H9 (cell line): ENCODE results near the gene OR52K1. TPM values are rescaled to one million over a fixed set of nuclear protein-coding genes. Genes with fewer than 3 reads are reported as not detected.

Source experiments
- DNase-seq: peaks from one replicate; pipeline ENCODE4 v3.0.0-alpha.2; 2017
- H2AFZ ChIP-seq: one replicate; pipeline ENCODE4 v1.6.1; 2013; ENCODE audit warnings: mild to moderate bottlenecking, low read length, control low read depth, moderate library complexity
- H2AK5ac ChIP-seq: 2 replicates; pipeline ENCODE4 v1.6.1; 2013; ENCODE audit warnings: low read length, control low read depth, mixed read lengths; ENCODE audit not compliant: insufficient read length
- H2BK120ac ChIP-seq: one replicate; pipeline ENCODE4 v1.6.1; 2013; ENCODE audit warnings: low read depth, mild to moderate bottlenecking, low read length, control low read depth, inconsistent platforms; ENCODE audit not compliant: poor library complexity, severe bottlenecking
- H2BK12ac ChIP-seq: 2 replicates; pipeline ENCODE4 v1.6.1; 2013; ENCODE audit warnings: low read length, control low read depth, mixed read lengths, low read depth; ENCODE audit not compliant: insufficient read length
- H2BK15ac ChIP-seq: 2 replicates; pipeline ENCODE4 v1.6.1; 2013; ENCODE audit warnings: low read depth, low read length, control low read depth
- H2BK20ac ChIP-seq: one replicate; pipeline ENCODE4 v1.6.1; 2013; ENCODE audit warnings: low read depth, mild to moderate bottlenecking, low read length, control low read depth, inconsistent platforms; ENCODE audit not compliant: poor library complexity, severe bottlenecking
- H2BK5ac ChIP-seq: 2 replicates; pipeline ENCODE4 v1.6.1; 2013; ENCODE audit warnings: low read length, control low read depth, mixed read lengths; ENCODE audit not compliant: insufficient read length
- H3K14ac ChIP-seq: 2 replicates; pipeline ENCODE4 v1.6.1; 2013; ENCODE audit warnings: low read length, control low read depth; ENCODE audit not compliant: insufficient read depth
- H3K18ac ChIP-seq: 2 replicates; pipeline ENCODE4 v1.6.1; 2013; ENCODE audit warnings: low read depth, mild to moderate bottlenecking, mixed read lengths, low read length, control low read depth; ENCODE audit not compliant: insufficient read length
- H3K23ac ChIP-seq: 2 replicates; pipeline ENCODE4 v1.6.1; 2013; ENCODE audit warnings: low read length, control low read depth, mixed read lengths, low read depth; ENCODE audit not compliant: insufficient read length
- H3K23me2 ChIP-seq: 2 replicates; pipeline ENCODE4 v1.6.1; 2013; ENCODE audit warnings: low read depth, mild to moderate bottlenecking, mixed read lengths, low read length, control low read depth; ENCODE audit not compliant: insufficient read length, poor library complexity, severe bottlenecking
- H3K27ac ChIP-seq: 2 replicates; pipeline ENCODE4 v1.5.1; 2013; ENCODE audit warnings: low read length, control low read depth, mixed read lengths, low read depth; ENCODE audit not compliant: insufficient read length
- H3K27me3 ChIP-seq: 2 replicates; pipeline ENCODE4 v1.6.1; 2013; ENCODE audit warnings: low read length, control low read depth, inconsistent platforms; ENCODE audit not compliant: insufficient read depth
- H3K4ac ChIP-seq: 2 replicates; pipeline ENCODE4 v1.6.1; 2013; ENCODE audit warnings: low read depth, mild to moderate bottlenecking, control low read depth, inconsistent platforms, low read length, moderate library complexity
- H3K4me1 ChIP-seq: 2 replicates; pipeline ENCODE4 v1.6.1; 2013; ENCODE audit warnings: low read length, control low read depth, inconsistent platforms; ENCODE audit not compliant: insufficient read depth
- H3K4me2 ChIP-seq: 2 replicates; pipeline ENCODE4 v1.6.1; 2013; ENCODE audit warnings: low read length, control low read depth, mixed read lengths; ENCODE audit not compliant: insufficient read length, insufficient read depth
- H3K56ac ChIP-seq: 2 replicates; pipeline ENCODE4 v1.6.1; 2013; ENCODE audit warnings: low read depth, mild to moderate bottlenecking, mixed read lengths, low read length, control low read depth; ENCODE audit not compliant: insufficient read length
- H3K79me1 ChIP-seq: 2 replicates; pipeline ENCODE4 v1.6.1; 2013; ENCODE audit warnings: low read depth, mild to moderate bottlenecking, moderate library complexity, low read length, control low read depth, inconsistent platforms; ENCODE audit not compliant: insufficient read depth, poor library complexity, severe bottlenecking
- H3K79me2 ChIP-seq: 2 replicates; pipeline ENCODE4 v1.6.1; 2013; ENCODE audit warnings: low read length, control low read depth, inconsistent platforms; ENCODE audit not compliant: insufficient read depth
- H3K9ac ChIP-seq: 2 replicates; pipeline ENCODE4 v1.6.1; 2013; ENCODE audit warnings: low read length, control low read depth, mixed read lengths; ENCODE audit not compliant: insufficient read length; ENCODE audit errors: extremely low read depth
- H3K9me3 ChIP-seq: one replicate; pipeline ENCODE4 v1.6.1; 2013; ENCODE audit warnings: low read depth, low read length, inconsistent platforms; ENCODE audit not compliant: control insufficient read depth
- H3T11ph ChIP-seq: one replicate; pipeline ENCODE4 v1.6.1; 2013; ENCODE audit warnings: mild to moderate bottlenecking, low read length, control low read depth, inconsistent platforms
- H4K20me1 ChIP-seq: one replicate; pipeline ENCODE4 v1.6.1; 2013; ENCODE audit not compliant: control insufficient read depth, insufficient read length, insufficient read depth
- H4K5ac ChIP-seq: 2 replicates; pipeline ENCODE4 v1.6.1; 2013; ENCODE audit warnings: low read depth, mild to moderate bottlenecking, mixed read lengths, low read length, control low read depth; ENCODE audit not compliant: insufficient read length
- H4K8ac ChIP-seq: replicated peaks from 2 replicates; pipeline ENCODE4 v1.6.1; 2013; ENCODE audit warnings: low read length, control low read depth, mixed read lengths, low read depth; ENCODE audit not compliant: insufficient read length
- H4K91ac ChIP-seq: 2 replicates; pipeline ENCODE4 v1.6.1; 2013; ENCODE audit warnings: low read depth, mild to moderate bottlenecking, moderate library complexity, mixed read lengths, low read length, control low read depth; ENCODE audit not compliant: insufficient read length
- H3K27ac Mint-ChIP-seq, 3 experiments: 2 replicates in 2 of 3; 3 replicates in 1 of 3; pipeline ENCODE4 v1.8.0; 2020 to 2021; ENCODE audit warnings: mixed read lengths in 3 of 3, mild to moderate bottlenecking in 1 of 3, moderate library complexity in 1 of 3
- H3K27me3 Mint-ChIP-seq: 2 replicates; pipeline ENCODE4 v1.8.0; 2021; ENCODE audit warnings: low read depth, mild to moderate bottlenecking, moderate library complexity, mixed read lengths
- H3K36me3 Mint-ChIP-seq, 3 experiments: 2 replicates in 2 of 3; 3 replicates in 1 of 3; pipeline ENCODE4 v1.8.0; 2020 to 2021; ENCODE audit warnings: low read depth in 3 of 3, mixed read lengths in 3 of 3; ENCODE audit not compliant: insufficient read depth in 1 of 3
- H3K4me1 Mint-ChIP-seq, 2 experiments: 2 replicates each; pipeline ENCODE4 v1.8.0; 2020; ENCODE audit warnings: mixed read lengths in 2 of 2
- H3K4me3 Mint-ChIP-seq, 2 experiments: 2 replicates in 1 of 2; 3 replicates in 1 of 2; pipeline ENCODE4 v1.8.0; 2020 to 2021; ENCODE audit warnings: mild to moderate bottlenecking in 2 of 2, mixed read lengths in 2 of 2, moderate library complexity in 1 of 2
- H3K9me3 Mint-ChIP-seq, 2 experiments: 2 replicates in 1 of 2; 3 replicates in 1 of 2; pipeline ENCODE4 v1.8.0; 2020; ENCODE audit warnings: mild to moderate bottlenecking in 2 of 2, mixed read lengths in 2 of 2, moderate library complexity in 1 of 2
- WGBS: extraction: QIAGEN DNeasy Blood & Tissue Kit; methylation state at CpG from one replicate; pipeline ENCODE4 v1.1.7; 2013; ENCODE audit warnings: missing lambda C conversion rate, low lambda C conversion rate, mixed read lengths; ENCODE audit not compliant: insufficient read length; ENCODE audit errors: extremely low coverage; 5-methylcytosine and 5-hydroxymethylcytosine counted together
- total RNA-seq: library from RNA; stranded (reverse); gene quantifications from 2 replicates; pipeline ENCODE4 v1.2.1, GENCODE V29; 2021
- TF ChIP-seq, protein P1 (sequence below): fragments of 200-600 bp; sonication (generic); conservative IDR thresholded peaks from 3 replicates; pipeline ENCODE4 v1.8.0; 2021; ENCODE audit warnings: antibody characterized with exemption, mild to moderate bottlenecking

OR52K1 gene
- total RNA-seq, 1 experiment from 2014 or later = not detected

DNA sequence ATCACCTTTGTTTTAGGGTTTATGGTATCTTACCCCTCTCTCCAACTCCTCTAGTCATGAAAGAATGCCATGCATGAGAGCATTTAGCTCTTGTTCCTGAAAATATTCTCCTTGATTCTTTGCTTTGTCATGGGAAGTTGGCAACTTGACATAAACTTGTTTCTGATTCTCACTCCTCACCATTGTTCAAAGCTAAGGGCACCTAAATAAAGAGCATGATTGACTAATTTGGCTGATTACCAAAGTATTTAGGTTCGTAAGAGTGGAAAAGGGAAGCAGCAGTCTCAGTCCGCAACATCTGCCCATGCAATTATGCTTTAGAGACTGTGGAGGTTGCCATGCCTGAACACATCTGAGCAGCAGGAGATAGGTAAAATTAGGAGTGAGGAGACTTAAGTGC, 26.4 kb downstream of the OR52K1 start:
- WGBS = no CpG with 5 or more reads among the region's 2 CpGs

More for the DNA sequence above, 26.4 kb downstream of the OR52K1 start:
- no peak for DNase-seq
- no peaks in the 10 kb centered on the region for H3K79me1 ChIP-seq
- H3K14ac ChIP-seq = no peak overlapping the region
- no peak overlapping the region for H2BK5ac ChIP-seq
- H3K27ac ChIP-seq = no peak overlapping the region
- H3K56ac ChIP-seq = no peak overlapping the region
- H2BK12ac ChIP-seq = no peak overlapping the region
- Mint-ChIP-seq H3K27me3 (peaks cover 4% of the 10 kb centered on the region), H3K27ac (no peak overlapping the region), H3K4me3 (no peak overlapping the region), H3K36me3 (no peaks in the 10 kb centered on the region), H3K9me3 (peaks cover 3 to 5% of the 10 kb centered on the region in 2 experiments; a peak in 4 of 5 replicates), H3K4me1 (no peaks in the 10 kb centered on the region)
- H3K23me2 ChIP-seq = no peaks in the 10 kb centered on the region
- H3K9me3 ChIP-seq = no peaks in the 10 kb centered on the region
- no peak overlapping the region for H2AK5ac ChIP-seq
- H3K79me2 ChIP-seq = no peaks in the 10 kb centered on the region
- H3K18ac ChIP-seq = no peak overlapping the region
- no peak overlapping the region for H3K9ac ChIP-seq
- H3T11ph ChIP-seq = no peak overlapping the region
- no peak overlapping the region for H3K4me2 ChIP-seq
- no peak overlapping the region for H4K8ac ChIP-seq
- H2BK120ac ChIP-seq = no peak overlapping the region
- no peaks in the 10 kb centered on the region for H4K20me1 ChIP-seq
- no peak overlapping the region for H2AFZ ChIP-seq
- H2BK15ac ChIP-seq = no peak overlapping the region
- H3K4ac ChIP-seq = no peak overlapping the region
- no peak overlapping the region for H4K91ac ChIP-seq
- H3K4me1 ChIP-seq = no peaks in the 10 kb centered on the region
- no peaks in the 10 kb centered on the region for H3K27me3 ChIP-seq
- H2BK20ac ChIP-seq = no peak overlapping the region
- H4K5ac ChIP-seq = no peak overlapping the region
- TF ChIP-seq, protein P1, sequence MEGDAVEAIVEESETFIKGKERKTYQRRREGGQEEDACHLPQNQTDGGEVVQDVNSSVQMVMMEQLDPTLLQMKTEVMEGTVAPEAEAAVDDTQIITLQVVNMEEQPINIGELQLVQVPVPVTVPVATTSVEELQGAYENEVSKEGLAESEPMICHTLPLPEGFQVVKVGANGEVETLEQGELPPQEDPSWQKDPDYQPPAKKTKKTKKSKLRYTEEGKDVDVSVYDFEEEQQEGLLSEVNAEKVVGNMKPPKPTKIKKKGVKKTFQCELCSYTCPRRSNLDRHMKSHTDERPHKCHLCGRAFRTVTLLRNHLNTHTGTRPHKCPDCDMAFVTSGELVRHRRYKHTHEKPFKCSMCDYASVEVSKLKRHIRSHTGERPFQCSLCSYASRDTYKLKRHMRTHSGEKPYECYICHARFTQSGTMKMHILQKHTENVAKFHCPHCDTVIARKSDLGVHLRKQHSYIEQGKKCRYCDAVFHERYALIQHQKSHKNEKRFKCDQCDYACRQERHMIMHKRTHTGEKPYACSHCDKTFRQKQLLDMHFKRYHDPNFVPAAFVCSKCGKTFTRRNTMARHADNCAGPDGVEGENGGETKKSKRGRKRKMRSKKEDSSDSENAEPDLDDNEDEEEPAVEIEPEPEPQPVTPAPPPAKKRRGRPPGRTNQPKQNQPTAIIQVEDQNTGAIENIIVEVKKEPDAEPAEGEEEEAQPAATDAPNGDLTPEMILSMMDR = no peak
- H3K23ac ChIP-seq = no peak overlapping the region
